ENCODE measurements around the gene MARCHF3.

MARCHF3 gene

DNA sequence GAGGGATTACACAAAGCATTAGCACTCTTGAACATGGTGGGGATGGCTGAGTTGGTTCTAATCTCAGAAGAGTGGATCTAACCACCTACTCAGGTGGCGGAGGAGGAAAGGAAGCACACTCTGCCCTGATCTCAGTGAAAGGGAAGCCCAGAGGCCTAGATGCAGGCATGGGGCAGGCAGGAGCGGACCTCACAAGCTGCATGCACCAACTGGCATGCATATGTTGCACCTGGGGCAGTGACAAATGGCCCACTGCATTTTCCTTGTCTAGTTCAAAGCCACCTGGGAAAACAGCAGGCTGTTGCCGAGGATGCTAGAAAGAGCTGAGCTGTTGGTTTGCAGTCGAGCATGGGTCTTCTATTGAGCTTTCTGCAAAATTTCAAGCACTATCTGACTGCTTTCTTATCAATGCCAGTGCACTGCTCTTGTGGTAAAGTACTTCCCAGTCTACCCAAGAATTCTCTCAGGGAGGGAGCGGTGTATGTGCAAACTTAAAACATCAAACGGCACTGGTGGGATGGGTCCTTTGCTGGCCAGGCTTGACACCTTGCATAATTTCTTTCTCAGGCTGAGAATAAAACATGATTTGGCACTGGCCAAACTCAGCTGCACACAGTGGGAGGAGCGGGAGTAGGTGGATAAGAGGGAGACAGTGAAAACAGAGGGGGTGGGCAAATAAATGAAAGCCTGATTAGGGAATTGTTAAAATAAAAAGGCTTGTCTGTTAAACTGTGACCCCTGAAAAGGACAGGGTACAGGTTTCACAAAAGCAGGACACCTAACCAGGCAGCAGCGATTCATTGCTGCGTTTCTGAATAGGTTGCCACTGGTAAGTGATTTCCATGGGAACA, 108.9 kb downstream of the MARCHF3 start:
- H3K9me3 ChIP-seq (ENCODE audit: low read depth, low read length) = no peaks in the 10 kb centered on the region
- H3K9ac ChIP-seq (ENCODE audit: insufficient read length) = no peak overlapping the region
- no peak for TF ChIP-seq FOXP2 (optimal IDR thresholded peaks at IDR 0.05; ENCODE audit: control extremely low read depth, extremely low read length, insufficient read depth)
- TF ChIP-seq POLR2AphosphoS5 (IDR thresholded peaks at IDR 0.05; ENCODE audit: borderline replicate concordance, low read depth, low read length) = no peak
- TF ChIP-seq EZH2 (IDR thresholded peaks at IDR 0.05) = no peak
- H3K4me3 ChIP-seq = no peak overlapping the region
- no peak overlapping the region for H3K27ac ChIP-seq
- DNase-seq (ENCODE audit: low read depth, low spot score) = no peak
- H3K36me3 ChIP-seq (ENCODE audit: insufficient read depth, low read length) = no peaks in the 10 kb centered on the region

DNA sequence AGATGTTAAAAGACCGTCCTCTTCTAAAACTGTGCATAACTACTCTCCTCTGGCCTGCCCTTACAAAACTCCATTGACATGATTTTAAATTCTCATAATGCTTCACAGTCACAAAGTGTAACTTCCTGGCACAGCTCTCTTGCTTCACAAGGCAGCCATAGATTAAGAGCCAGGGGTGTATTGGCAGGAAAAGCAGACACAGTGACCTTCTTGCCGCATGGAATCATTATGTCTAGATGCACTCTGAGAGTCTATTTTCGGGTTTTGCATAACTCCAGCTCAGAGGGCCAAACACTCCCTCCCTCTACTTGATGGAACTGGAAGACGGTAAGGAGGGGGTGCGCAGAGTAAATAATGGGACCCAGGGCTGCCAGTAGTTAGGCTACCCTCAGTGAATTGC, 110.1 kb downstream of the MARCHF3 start:
- TF ChIP-seq EZH2 (IDR thresholded peaks at IDR 0.05) (no peak), POLR2AphosphoS5 (IDR thresholded peaks at IDR 0.05; ENCODE audit: borderline replicate concordance, low read depth, low read length) (no peak), FOXP2 (optimal IDR thresholded peaks at IDR 0.05; ENCODE audit: control extremely low read depth, extremely low read length, insufficient read depth) (no peak)
- DNase-seq (ENCODE audit: low read depth, low spot score) = no peak

GRCh38 chr5:126919566-126919965, 110.8 kb downstream of the MARCHF3 start:
- no peak for DNase-seq (ENCODE audit: low read depth, low spot score)
- no peak overlapping the region for H3K27ac ChIP-seq
- H3K9ac ChIP-seq (ENCODE audit: insufficient read length) = no peak overlapping the region
- no peaks in the 10 kb centered on the region for H3K9me3 ChIP-seq (ENCODE audit: low read depth, low read length)
- no peak overlapping the region for H3K4me3 ChIP-seq
- no peak for TF ChIP-seq POLR2AphosphoS5 (IDR thresholded peaks at IDR 0.05; ENCODE audit: borderline replicate concordance, low read depth, low read length)
- no peak for TF ChIP-seq EZH2 (IDR thresholded peaks at IDR 0.05)
- no peak for TF ChIP-seq FOXP2 (optimal IDR thresholded peaks at IDR 0.05; ENCODE audit: control extremely low read depth, extremely low read length, insufficient read depth)
- no peaks in the 10 kb centered on the region for H3K36me3 ChIP-seq (ENCODE audit: insufficient read depth, low read length)

More for the DNA sequence above, 110.1 kb downstream of the MARCHF3 start:
- Histone ChIP-seq H3K9ac (ENCODE audit: insufficient read length) (no peak overlapping the region), H3K9me3 (ENCODE audit: low read depth, low read length) (no peaks in the 10 kb centered on the region), H3K27ac (no peak overlapping the region), H3K36me3 (ENCODE audit: insufficient read depth, low read length) (no peaks in the 10 kb centered on the region), H3K4me3 (no peak overlapping the region)

- Histone ChIP-seq H3K27ac (no peak overlapping the region), H3K9ac (ENCODE audit: insufficient read length) (no peak overlapping the region), H3K36me3 (ENCODE audit: insufficient read depth, low read length) (no peaks in the 10 kb centered on the region), H3K4me3 (no peak overlapping the region), H3K9me3 (ENCODE audit: low read depth, low read length) (no peaks in the 10 kb centered on the region)
- no peak for TF ChIP-seq EZH2 (IDR thresholded peaks at IDR 0.05)
- no peak for TF ChIP-seq FOXP2 (optimal IDR thresholded peaks at IDR 0.05; ENCODE audit: control extremely low read depth, extremely low read length, insufficient read depth)
- TF ChIP-seq POLR2AphosphoS5 (IDR thresholded peaks at IDR 0.05; ENCODE audit: borderline replicate concordance, low read depth, low read length) = no peak
- DNase-seq (ENCODE audit: low read depth, low spot score) = no peak
Measured at GRCh38 chr5:126918615-126918957, 111.8 kb downstream of the MARCHF3 start.

DNA sequence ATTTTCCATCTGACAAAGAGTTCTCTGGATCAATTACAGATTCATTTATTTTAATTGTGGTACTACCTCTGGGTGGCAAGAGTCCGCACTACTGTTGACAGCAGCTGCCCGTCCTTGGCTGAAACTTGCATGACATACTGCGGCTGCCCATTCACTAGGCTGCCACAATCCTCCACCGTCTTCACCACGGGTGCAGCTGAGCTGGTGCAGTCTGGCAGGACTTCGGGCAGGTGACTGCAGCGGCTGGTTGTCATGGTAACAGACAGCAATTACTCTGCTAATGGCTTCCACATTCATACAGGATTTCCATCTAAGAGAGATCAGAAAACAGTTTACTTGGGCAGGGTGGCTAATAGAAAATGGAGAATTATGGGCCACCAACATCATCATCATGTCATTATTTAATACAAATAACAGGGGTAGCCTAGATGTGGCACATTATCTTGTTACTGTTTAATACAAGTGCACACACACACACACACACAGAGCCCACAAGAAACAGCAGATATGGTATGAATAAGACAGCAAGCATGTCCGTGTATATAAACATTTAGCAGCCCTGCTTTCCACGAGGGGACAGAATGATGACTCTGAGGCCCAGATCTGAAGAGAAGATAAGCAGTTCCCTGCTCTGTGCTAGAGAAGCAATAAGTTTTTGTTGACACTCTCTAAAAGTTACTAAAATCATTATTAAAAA, 112.3 kb downstream of the MARCHF3 start:
- no peak overlapping the region for H3K27ac ChIP-seq
- no peak for DNase-seq (ENCODE audit: low read depth, low spot score)

DNA sequence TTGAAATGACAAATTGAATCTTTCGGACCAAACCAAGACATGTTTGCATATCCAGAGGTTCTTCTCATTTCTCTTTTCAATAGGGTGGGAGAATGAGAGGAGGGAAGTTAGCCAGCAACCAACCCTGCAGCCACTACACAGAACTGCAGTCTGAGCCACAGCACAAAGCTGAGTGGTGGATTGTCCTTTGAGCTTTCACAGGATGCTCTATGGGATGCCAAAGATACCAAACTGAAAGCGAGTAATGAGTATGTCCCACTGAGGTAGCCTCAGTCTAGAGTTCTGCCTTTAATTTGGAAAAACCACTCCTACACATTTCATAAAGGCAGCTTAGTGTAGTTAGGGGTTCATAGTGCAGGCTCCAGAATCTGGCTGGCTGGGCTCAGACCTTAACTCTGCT, 114.9 kb downstream of the MARCHF3 start:
- DNase-seq (ENCODE audit: low read depth, low spot score) = no peak
- TF ChIP-seq FOXP2 (optimal IDR thresholded peaks at IDR 0.05; ENCODE audit: control extremely low read depth, extremely low read length, insufficient read depth) (no peak), EZH2 (IDR thresholded peaks at IDR 0.05) (no peak), POLR2AphosphoS5 (IDR thresholded peaks at IDR 0.05; ENCODE audit: borderline replicate concordance, low read depth, low read length) (no peak)
- Histone ChIP-seq H3K27ac (no peak overlapping the region), H3K4me3 (no peak overlapping the region), H3K9me3 (ENCODE audit: low read depth, low read length) (no peaks in the 10 kb centered on the region), H3K9ac (ENCODE audit: insufficient read length) (no peak overlapping the region), H3K36me3 (ENCODE audit: insufficient read depth, low read length) (no peaks in the 10 kb centered on the region)

More for the DNA sequence above, 112.3 kb downstream of the MARCHF3 start:
- no peak overlapping the region for H3K4me3 ChIP-seq
- no peaks in the 10 kb centered on the region for H3K9me3 ChIP-seq (ENCODE audit: low read depth, low read length)
- TF ChIP-seq POLR2AphosphoS5 (IDR thresholded peaks at IDR 0.05; ENCODE audit: borderline replicate concordance, low read depth, low read length) (no peak), FOXP2 (optimal IDR thresholded peaks at IDR 0.05; ENCODE audit: control extremely low read depth, extremely low read length, insufficient read depth) (no peak), EZH2 (IDR thresholded peaks at IDR 0.05) (no peak)
- H3K36me3 ChIP-seq (ENCODE audit: insufficient read depth, low read length) = no peaks in the 10 kb centered on the region
- no peak overlapping the region for H3K9ac ChIP-seq (ENCODE audit: insufficient read length)

DNA sequence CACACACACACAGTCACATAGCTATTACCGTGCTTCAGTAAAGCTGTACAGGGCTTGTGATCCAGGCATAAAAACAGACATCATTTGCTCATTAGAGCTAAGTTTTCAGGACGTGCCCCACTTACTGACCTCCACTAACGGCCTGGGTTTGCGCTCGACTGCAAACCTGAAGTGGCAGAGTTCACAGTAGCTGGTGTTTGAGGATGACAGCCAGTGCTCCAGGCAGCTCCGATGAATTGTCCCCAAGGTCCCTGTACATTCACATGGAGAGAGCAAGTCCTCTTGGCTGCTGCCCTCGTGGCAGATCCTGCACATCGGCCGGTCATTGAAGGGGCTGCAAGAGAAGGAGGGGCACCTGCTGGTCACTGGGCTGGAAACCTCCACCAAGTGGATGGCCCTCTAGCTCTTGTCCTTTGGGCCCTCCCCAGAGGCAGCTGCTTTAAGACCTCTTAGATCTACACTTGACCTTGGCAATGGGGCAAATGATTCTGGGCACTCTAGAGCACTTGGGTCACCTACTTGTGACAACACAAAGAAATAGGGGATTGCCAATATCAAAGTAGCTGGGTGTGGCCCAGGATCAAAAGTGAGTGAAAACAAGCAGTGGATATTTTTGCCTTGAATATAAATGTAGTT, 115.4 kb downstream of the MARCHF3 start:
- no peaks in the 10 kb centered on the region for H3K36me3 ChIP-seq (ENCODE audit: insufficient read depth, low read length)
- TF ChIP-seq POLR2AphosphoS5 (IDR thresholded peaks at IDR 0.05; ENCODE audit: borderline replicate concordance, low read depth, low read length) (no peak), EZH2 (IDR thresholded peaks at IDR 0.05) (no peak), FOXP2 (optimal IDR thresholded peaks at IDR 0.05; ENCODE audit: control extremely low read depth, extremely low read length, insufficient read depth) (no peak)
- DNase-seq (ENCODE audit: low read depth, low spot score) = no peak
- no peak overlapping the region for H3K27ac ChIP-seq
- no peaks in the 10 kb centered on the region for H3K9me3 ChIP-seq (ENCODE audit: low read depth, low read length)
- no peak overlapping the region for H3K9ac ChIP-seq (ENCODE audit: insufficient read length)
- H3K4me3 ChIP-seq = no peak overlapping the region

- Histone ChIP-seq H3K27ac (no peak overlapping the region), H3K9me3 (ENCODE audit: low read depth, low read length) (no peaks in the 10 kb centered on the region), H3K36me3 (ENCODE audit: insufficient read depth, low read length) (no peaks in the 10 kb centered on the region), H3K4me3 (peak overlapping the region; percentile 12; the same call in 1 of the 2 replicates), H3K9ac (ENCODE audit: insufficient read length) (no peak overlapping the region)
- TF ChIP-seq FOXP2 (optimal IDR thresholded peaks at IDR 0.05; ENCODE audit: control extremely low read depth, extremely low read length, insufficient read depth) (no peak), EZH2 (IDR thresholded peaks at IDR 0.05) (no peak), POLR2AphosphoS5 (IDR thresholded peaks at IDR 0.05; ENCODE audit: borderline replicate concordance, low read depth, low read length) (no peak)
- DNase-seq (ENCODE audit: low read depth, low spot score) = no peak
Measured at GRCh38 chr5:126912616-126913200, 117.7 kb downstream of the MARCHF3 start.

Measured in SK-N-MC (cell line).